HuH-7 (cell line): ENCODE data around the gene ANXA11.

Source experiments
- DNase-seq: peaks from one replicate; pipeline ENCODE4 v3.0.0; 2011; ENCODE audit warnings: low spot score

Gene ANXA11

GRCh38 chr10:80165173-80165572 lies 40.2 kb downstream of the ANXA11 start:
- DNase-seq: no peak

- no peak for DNase-seq
These were observed 40.7 kb downstream of the ANXA11 start for GRCh38 chr10:80164596-80164995.

DNA sequence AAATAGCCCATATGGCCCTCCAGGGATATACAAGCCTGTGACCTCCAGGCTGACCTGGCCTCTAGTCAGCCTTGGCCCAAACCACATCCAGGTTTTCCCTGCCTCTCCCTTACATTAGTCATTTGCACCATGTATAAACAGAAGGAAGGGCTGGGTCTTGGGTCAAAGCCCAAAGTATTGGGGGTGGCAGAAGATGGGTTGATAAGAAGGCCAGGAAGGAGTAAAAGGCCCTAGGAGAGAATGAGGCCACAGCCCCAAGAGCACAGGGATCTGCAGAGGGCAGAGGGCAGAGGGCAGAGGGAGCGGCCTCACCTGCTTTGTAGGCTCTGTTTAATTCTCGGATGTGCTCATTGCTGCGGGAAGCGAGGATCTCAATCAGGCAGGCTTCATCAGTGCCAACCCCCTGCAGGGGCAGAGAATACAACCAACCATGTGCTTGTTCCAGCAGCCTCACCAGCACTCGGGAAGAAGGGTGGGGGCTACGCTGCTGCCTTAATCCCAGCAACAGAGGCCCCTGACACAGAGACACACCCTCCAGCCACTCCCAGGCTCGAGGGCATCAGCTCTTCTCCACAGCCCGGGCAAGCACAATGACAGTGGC lies 41.5 kb downstream of the ANXA11 start:
- DNase-seq: no peak

DNA sequence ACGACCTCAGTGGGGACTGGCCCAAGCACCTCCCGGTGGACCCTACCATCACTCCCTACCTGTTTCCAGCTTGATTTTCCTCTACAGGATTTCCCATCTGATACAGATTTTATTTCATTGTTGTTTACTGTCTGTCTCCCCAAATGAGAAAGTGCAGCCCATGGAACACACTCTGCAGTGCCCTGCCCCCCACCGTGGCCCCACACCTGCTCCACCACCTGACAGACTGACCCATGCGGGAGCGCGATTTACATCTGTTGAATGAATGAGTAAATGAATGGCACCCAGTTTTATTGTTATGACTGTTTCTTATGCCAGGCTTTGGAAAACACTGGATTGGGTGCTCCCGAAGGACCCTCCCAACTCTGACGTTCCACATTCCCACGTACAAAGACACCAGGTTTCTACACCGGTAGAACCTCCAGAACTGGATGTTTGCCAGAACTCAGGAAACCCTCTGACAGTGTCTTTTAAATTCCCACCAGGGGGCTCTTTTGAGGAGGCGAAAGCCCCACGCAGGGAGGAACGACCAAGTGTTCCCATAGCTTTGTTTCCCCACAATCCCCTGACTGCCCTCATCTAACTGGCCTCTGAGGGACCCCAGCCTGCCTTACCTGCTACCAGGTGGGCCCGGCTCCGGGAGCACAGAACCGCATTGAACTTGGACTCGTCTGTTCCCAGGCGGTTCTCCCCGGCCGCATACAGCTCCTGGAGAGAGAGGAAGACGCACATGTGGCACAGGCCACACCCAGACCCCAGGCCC lies 43.8 kb downstream of the ANXA11 start:
- peak; percentile 30 for DNase-seq

DNA sequence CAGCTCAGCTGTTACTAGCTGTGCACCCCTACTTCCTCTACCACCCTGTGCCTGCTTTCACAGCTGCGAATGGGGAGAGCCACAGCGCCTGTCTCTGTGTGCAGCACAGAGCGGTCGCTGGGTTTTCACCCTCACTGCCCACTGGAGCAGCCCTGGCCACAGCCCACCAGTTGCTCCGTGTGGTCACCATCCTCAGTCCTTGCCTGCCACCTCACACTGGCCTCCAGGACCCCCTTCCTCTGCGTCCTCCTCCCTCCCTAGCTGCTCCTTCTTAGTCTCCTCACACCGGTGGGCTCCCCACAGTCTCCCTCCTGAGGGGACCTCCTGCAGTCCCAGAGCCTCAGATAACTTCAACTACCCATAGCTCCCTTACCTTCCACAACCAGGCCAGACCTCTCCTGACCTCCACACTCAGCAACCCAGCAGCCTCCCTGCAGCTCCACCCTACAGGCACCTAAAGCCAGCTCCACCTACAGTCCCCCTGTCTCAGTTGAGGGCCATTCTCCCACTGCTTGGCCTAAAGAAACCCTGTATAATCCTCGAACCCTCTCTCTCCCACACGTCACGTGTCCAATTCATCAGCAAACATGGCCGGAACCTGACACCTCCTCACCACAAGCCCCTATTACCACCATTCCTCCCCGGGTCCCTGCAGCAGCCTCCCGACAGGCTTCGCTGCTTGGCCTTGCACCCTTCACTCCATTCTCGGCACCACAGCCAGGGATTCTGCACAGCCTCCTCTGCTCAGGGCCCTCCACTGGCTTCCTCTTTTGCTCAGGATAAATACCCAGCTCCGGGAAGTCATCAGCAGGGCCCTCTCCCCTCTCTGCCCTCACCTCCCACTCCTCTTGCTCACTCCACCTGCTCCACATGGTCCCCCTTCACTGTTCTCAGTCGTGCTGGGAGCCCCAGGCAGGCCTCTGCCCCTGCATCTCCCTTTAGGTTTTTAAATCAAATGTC lies 44.7 kb downstream of the ANXA11 start:
- DNase-seq: no peak

DNA sequence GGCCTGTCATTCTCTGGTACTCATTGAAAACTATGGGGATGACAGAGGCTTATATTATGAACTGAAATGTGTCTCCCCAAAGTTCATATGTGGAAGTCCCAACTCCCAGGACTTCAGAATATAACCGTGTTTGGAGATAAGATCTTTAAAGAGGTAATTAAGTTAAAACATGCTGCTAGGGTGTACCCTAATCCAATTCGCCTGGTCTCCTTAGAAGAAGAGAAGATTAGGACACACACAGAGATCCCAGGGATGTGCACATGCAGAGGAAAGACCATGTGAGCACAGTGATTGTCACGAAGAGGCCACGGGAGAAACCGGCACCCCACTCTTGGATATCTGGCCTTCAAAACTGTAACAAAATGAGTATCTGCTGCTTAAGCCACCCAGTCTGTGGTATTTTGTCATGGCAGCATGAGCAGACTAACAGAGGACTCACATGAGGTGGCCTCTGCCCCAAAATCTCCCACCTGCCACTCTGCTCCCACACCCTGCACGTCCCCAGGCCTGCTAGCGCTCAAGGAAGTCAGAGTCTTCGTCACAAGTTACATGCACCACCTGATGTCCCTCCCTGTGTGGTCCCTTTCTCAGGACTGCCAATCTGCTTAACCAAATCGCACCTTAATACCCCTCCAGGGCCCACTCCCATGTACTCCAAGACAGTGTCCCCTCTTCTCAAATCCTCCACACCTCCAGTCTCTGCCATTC lies 46.0 kb downstream of the ANXA11 start:
- DNase-seq: no peak

DNA sequence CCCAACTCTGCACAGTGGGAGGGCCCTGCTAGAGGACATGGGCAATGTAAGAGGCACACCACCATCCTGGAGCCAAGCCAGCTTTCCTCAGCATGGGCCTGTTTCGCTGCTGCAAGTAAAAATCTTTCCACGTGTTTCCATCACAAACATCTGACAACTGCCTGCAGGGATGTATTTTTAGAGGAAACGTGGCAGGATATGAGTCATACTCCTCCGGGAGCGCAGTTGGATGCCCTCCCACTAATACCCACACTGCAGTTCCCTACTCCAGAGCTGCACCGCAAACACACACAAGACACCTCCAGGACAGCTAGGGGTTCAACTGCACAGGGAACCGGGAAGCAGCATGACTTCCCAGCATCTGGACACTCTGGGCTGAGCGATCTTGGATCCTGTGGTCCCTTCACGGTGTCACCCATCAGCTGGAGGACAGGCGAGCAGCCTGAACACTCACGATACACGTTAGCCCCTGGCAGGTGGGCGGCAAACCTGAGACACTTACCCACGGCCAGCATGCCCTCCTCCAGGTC lies 46.7 kb downstream of the ANXA11 start:
- DNase-seq: no peak

- no peak for DNase-seq
These were observed 47.2 kb downstream of the ANXA11 start for GRCh38 chr10:80158126-80158525.

DNA sequence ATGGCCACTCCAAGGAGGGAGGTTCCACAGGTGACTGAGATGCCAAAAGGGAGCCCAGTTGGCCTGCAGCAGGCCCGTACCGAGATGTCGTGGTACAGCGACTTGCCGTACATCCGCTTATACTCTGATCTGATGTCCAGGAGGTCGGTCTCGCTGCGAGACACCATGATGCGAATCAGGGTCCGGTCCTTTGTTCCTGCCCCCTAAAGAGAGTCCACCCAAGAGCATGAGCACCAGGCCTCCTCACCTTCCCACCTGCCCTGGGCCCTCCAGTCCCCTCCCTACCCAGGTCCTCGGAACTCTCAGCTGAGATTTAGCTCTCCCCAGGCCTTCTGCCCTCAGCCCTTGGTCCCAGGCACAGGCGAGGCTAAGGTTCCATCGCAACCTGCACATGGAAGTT lies 47.8 kb downstream of the ANXA11 start:
- no peak for DNase-seq

DNA sequence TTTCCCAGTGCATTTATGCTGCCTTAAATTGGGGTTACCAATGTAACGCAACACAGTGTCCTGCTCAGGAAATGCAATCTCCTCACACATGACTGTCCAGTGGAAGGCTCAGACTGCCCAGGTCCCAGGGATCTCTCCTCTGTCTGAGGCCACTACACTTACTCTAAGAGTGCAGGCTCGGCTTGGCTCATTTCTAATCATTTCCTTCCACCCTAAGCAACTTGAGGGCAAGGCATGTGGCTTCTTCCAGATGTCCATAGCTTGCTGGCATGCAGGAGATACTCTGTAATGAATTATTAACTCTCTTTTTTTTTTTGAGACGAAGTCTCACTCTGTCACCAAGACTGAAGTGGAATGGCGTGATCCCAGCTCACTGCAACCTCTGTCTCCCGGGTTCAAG lies 49.1 kb downstream of the ANXA11 start:
- no peak for DNase-seq

DNA sequence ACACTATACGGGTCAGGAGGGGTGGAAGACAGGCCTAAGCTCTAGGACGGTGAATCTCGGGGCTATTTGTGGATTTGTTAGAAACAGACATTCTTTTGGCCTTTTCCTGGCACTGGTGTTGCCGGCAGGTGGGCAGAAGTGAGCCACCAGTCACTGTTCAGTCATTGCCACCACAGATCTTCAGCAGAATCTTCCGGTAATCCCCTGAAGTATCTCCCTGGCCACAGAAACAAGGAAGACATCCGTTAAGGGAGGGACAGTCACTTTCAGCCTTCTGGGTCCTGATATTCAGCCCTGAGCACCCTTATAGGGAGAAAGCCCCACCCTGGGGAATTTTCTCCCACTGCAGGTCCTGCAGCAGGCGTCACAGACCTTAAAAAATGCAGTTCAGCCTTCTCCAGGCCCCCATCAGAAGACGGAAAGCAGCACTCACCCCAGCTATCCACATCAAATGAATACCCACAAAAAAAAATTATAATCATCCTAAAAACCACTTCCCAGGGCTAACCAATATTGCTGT lies 49.6 kb downstream of the ANXA11 start:
- no peak for DNase-seq

GRCh38 chr10:80154978-80155695 lies 50.2 kb downstream of the ANXA11 start:
- no peak for DNase-seq

DNA sequence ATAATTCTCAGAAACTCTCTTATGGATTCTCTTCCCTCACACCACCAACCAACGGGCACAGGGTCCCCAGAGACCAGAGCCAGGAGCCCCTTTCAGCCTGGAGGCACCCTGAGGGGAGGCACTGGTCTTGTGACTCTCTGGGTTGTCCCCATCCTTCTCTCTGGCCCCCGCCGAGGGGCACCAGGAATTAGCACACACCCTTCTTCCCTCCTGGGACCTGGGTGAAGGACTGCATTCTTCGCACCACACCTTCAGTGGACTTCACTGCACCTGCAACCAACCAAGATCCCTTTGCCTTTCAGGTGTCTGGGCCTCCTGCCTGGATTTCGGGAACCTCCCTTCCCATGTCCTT lies 50.7 kb downstream of the ANXA11 start:
- DNase-seq: no peak

- DNase-seq: no peak
These were observed 51.9 kb downstream of the ANXA11 start for GRCh38 chr10:80153460-80153859.

GRCh38 chr10:80152820-80153219 lies 52.5 kb downstream of the ANXA11 start:
- DNase-seq: no peak

DNA sequence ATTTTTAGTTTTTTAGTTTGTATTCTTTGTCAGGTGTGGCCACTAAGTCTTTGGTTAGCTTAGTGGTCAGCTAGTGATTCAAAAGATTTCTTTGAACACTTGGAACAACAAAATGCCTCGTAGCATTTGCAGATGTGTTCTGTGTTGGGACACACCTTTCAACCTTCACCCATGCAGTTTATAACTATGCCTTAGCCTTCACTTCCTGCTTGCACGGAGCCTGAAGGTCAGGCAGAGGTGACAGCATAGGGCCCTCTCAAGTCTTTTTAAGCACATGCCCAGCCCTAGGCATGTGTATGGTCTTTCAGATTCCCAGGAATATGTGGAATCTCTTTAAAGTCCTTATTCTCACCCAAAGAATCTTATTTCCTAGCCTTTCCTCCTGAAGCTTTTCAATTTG lies 55.2 kb downstream of the ANXA11 start:
- DNase-seq: no peak

GRCh38 chr10:80149123-80149522 lies 56.2 kb downstream of the ANXA11 start:
- DNase-seq: no peak

- no peak for DNase-seq
These were observed 57.1 kb downstream of the ANXA11 start for GRCh38 chr10:80148166-80148805.

- DNase-seq: no peak
These were observed 58.4 kb downstream of the ANXA11 start for GRCh38 chr10:80146918-80147317.
